Measurements from ENCODE around the gene PRR20A.
"Not testable (repeated sequence)": the region's sequence is repeated elsewhere in the genome, so short reads cannot be mapped to it uniquely, and the experiment has no call there.

Gene PRR20A

DNA sequence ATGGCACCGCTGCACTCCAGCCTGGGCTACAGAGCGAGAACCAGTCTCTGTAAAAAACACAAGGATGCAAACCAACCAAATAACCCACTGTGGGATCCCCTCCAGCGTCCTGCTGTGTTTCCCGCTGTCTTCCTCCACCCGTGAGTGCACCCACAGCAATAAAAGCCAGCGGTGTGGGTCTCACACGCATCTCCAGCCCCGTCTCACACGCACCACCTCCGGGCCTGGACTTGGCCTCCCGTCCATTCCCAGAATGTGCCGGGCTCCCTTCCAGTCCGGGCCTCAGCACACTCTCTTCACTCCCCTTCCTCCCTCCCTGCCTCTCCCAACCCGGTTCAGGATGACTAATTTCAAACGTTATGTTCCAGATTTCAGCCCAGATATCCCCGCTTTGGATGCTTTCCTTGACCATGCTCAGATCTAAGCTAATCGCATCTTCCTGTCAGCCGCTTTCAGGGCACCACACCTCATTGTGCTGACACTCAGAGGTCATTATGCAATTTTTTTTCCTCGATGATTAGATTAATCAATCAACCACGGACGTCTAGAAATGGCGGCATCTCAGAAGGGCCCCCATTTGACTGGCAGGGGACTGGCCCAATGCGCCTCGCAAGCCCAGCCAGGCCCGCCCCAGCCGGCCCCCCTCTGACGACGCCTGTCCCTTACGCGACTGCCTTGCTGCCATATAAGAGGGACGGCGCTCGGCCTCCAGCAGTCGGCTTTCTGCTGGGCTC, at the start of gene PRR20A:
TSS of gene PRR20A (plus strand) at position 684 of the 734 bp plus-strand sequence. CDS start 387 bp downstream, outside the sequence.
- DNase-seq (ENCODE audit: low read depth) = not testable (repeated sequence)

DNA sequence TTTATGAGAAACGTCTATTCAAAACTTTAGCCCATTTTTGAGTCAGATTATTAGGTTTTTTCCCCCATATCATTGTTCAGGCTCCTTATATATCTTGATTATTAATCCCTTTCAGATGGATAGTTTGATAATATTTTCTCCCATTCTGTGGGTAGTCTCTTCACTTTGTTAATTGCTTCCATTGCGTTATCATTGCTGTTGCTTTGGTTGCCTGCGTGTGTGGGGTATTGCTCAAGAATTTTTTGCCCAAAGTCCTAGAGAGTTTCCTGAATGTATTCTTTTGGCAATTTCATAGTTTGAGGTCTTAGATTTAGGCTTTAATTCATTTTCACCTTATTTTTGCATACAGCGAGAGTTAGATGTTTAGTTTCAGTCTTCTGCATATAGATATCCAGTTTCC, 25.8 kb upstream of the PRR20A start:
- no peak for DNase-seq (ENCODE audit: low read depth)

DNA sequence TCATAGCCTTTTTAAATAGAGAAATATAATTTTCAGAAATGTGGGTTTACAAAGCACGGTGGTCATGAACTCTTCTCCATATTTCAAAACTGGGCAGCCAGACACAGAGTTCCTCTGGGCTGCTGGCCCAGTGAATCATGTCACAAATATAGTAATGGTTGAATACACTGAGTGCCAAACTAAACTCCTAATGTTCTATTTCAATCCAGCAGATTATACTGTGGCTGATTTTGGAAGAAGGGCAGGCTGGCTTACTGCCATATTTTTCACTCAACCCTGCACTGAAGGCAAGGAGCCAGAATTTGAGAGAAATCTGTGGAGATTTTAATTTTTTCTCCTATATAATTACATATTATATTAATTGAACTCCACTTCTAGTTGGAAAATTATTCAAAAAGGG, 17.0 kb upstream of the PRR20A start:
- no peak for DNase-seq (ENCODE audit: low read depth)

DNA sequence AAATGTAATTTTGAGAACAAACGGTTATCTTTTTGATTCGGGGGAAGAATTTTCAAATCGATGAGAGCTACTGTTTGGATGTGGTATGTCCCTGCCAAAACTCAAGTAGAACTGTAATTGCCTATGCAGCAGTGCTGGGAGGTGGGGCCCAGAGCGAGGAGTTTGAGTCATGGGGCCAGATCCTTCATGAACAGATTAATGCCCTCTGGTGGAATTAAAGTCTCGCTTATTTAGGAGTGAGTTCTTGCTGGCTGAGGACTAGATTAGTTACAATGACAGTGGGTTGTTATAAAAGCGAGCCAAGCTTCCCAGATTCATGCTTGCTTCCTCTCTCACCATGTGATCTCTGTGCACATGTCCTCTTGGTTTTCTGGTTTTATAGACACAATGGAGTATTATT, 11.8 kb upstream of the PRR20A start:
- DNase-seq (ENCODE audit: low read depth) = no peak

DNA sequence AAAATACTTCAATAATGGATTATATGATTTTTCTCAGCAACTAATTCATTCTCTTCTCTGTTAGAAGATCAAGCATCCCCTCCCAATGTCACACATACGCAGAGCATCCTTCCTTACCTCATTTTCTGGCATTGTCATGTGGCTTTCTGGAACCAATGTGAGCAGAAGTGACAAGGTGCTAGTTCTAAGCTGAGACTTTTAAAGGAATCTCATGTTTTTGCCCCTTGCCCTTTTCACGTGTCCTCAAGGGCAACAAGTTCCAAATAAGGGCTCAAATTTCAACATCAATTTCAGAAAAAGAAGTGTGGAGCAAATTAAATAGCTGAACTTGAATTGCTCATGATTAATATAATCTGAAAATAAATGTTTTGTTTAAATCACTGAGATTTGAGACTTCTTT, 4.6 kb upstream of the PRR20A start:
- no peak for DNase-seq (ENCODE audit: low read depth)

DNA sequence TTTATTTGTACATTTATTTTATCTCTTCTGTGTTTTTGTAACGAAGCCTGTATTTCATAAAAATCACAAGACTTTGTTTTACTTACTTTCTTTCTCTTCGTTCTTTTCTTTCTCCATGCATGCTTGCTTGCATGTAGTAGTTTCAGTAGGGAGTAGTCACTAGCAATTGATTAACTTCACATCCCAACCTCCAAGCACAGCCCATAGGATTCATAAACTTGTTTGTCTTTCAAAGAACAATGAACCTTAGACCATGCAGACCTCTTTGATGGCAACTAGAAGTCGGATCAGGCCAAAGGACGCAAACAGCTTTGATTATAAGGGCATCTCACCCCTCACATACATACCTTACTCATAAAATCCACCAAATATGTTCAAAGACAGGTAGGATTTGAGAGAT, 3.1 kb upstream of the PRR20A start:
- no peak for DNase-seq (ENCODE audit: low read depth)

DNA sequence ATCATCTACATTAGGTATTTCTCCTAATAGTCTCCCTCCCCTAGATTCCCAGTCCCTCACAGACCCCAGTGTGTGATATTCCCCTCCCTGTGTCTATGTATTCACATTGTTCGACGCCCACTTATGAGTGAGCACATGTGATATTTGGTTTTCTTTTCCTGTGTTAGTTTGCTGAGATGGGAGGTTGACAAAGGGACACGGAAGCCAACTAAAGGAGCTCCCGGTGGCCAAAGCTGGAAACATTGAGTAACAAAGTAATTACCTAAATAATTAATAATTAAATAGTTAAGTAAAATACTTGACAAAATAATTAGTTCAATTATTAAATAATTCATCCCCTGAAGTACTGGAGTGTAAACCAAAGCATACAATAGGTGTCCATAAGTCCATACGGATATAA, 1.7 kb upstream of the PRR20A start:
- DNase-seq (ENCODE audit: low read depth) = no peak

DNA sequence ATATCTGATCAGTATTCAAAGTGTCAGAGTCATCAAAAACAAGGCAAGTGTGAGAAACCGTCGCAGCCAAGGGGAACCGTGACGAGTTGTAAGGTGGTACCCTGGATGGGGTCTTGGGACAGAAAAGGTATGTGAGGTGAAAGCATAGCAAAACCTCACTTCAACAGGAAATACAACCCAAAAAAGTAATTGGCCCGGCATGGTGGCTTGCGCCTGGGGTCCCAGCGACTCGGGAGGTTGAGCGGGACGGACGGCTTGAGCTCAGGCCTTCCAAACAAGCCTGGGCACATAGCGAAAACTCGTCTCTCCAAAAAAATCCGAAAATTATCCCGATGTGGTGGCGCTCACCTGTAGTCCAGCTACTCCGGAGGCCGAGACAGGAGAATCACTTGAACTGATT, 937 bp upstream of the PRR20A start:
- DNase-seq (ENCODE audit: low read depth) = not testable (repeated sequence)

DNA sequence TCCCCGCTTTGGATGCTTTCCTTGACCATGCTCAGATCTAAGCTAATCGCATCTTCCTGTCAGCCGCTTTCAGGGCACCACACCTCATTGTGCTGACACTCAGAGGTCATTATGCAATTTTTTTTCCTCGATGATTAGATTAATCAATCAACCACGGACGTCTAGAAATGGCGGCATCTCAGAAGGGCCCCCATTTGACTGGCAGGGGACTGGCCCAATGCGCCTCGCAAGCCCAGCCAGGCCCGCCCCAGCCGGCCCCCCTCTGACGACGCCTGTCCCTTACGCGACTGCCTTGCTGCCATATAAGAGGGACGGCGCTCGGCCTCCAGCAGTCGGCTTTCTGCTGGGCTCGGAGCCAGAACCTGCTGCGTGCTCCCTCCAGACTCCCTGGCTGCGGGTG, 6.5 kb downstream of the PRR20A start, which contains the start of gene PRR20B:
TSS of gene PRR20B (plus strand) at position 301 of the 400 bp plus-strand sequence. CDS start 387 bp downstream, outside the sequence.
- DNase-seq (ENCODE audit: low read depth) = not testable (repeated sequence)

DNA sequence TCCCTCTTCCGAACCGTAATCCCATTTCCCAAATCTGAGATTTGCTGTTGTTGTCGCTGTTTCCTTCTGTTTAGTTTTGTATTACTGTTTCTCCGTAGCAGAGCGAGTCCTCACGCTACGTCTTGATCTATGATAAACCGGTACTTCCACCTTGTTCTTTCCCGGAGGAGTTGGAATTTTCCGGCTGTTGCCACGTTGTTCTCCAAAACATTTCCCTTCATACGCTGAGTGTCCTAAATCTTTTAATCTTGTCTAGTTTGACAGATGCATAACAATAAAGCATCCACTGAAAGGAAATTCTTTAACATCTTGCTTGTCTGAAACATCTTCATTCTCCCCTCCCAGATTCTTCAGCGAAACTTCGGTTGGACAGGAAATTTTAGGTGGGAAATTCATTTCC, 7.4 kb downstream of the PRR20A start:
- DNase-seq (ENCODE audit: low read depth) = not testable (repeated sequence)

DNA sequence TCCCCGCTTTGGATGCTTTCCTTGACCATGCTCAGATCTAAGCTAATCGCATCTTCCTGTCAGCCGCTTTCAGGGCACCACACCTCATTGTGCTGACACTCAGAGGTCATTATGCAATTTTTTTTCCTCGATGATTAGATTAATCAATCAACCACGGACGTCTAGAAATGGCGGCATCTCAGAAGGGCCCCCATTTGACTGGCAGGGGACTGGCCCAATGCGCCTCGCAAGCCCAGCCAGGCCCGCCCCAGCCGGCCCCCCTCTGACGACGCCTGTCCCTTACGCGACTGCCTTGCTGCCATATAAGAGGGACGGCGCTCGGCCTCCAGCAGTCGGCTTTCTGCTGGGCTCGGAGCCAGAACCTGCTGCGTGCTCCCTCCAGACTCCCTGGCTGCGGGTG, 13.0 kb downstream of the PRR20A start, which contains the start of gene PRR20C:
TSS of gene PRR20C (plus strand) at position 301 of the 400 bp plus-strand sequence. CDS start 387 bp downstream, outside the sequence.
- DNase-seq (ENCODE audit: low read depth) = not testable (repeated sequence)

DNA sequence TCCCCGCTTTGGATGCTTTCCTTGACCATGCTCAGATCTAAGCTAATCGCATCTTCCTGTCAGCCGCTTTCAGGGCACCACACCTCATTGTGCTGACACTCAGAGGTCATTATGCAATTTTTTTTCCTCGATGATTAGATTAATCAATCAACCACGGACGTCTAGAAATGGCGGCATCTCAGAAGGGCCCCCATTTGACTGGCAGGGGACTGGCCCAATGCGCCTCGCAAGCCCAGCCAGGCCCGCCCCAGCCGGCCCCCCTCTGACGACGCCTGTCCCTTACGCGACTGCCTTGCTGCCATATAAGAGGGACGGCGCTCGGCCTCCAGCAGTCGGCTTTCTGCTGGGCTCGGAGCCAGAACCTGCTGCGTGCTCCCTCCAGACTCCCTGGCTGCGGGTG, 19.6 kb downstream of the PRR20A start, which contains the start of gene PRR20D:
TSS of gene PRR20D (plus strand) at position 301 of the 400 bp plus-strand sequence. CDS start 387 bp downstream, outside the sequence.
- not testable (repeated sequence) for DNase-seq (ENCODE audit: low read depth)

DNA sequence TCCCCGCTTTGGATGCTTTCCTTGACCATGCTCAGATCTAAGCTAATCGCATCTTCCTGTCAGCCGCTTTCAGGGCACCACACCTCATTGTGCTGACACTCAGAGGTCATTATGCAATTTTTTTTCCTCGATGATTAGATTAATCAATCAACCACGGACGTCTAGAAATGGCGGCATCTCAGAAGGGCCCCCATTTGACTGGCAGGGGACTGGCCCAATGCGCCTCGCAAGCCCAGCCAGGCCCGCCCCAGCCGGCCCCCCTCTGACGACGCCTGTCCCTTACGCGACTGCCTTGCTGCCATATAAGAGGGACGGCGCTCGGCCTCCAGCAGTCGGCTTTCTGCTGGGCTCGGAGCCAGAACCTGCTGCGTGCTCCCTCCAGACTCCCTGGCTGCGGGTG, 26.2 kb downstream of the PRR20A start, which contains the start of gene PRR20E:
TSS of gene PRR20E (plus strand) at position 301 of the 400 bp plus-strand sequence. CDS start 387 bp downstream, outside the sequence.
- not testable (repeated sequence) for DNase-seq (ENCODE audit: low read depth)

DNA sequence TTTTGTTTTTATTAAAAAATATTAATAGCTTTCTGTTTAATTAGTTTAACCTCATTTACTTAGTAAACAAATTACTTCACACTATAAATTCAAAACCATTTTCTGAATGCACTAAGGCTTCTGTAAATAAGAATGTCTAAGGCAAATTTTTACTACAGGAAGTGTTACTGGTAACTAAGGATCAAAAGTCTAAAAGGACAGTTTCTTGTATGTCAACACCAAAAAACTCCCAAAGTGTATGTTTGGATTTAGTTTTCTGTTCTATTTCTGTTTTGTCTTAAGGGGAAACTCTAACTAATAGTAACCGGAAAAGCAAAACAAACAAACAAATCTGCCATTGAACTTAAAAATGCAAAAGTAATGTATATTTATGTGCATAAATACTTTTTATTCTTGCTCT, 50.9 kb downstream of the PRR20A start:
- no peak for DNase-seq (ENCODE audit: low read depth)

All from EH (cell line).